ENCODE measurements around the gene SRGAP3. TPM values are rescaled to one million over a fixed set of nuclear protein-coding genes. Genes with fewer than 3 reads are reported as not detected.

The SRGAP3 gene
- total and polyA plus RNA-seq, 4 donors: 1.2 to 32.8 (median 7.3) TPM

DNA sequence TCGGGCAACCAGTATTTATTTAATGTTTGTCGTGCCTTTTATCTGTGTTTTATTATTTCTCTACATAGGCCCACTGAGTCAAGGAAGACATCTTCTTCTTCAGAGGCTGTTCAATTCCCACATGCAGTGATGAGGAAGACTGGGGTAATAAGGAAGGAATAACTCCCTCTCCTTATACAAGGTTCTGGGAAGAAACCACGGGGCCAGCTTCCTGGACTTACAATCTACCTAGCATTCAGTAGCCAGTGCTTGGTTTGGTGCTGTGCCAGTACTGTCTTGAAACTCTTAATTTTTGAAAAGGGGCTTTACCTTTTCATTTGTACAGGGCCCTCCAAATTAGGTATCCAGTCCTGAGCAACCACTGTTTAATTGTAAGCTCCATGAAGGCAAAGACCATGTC, 51.2 kb downstream of the SRGAP3 start:
- Histone ChIP-seq H3K9me3 (ENCODE audit: control insufficient read depth in 4 of 4, insufficient read depth in 3 of 4, low read length in 3 of 4) (peaks cover 0 to 2% (median 0%) of the 10 kb centered on the region in 4 donors), H3K4me3 (no peak overlapping the region), H3K9ac (ENCODE audit: insufficient read depth in 1 of 2, low read length in 2 of 2) (no peak overlapping the region), H3K27me3 (ENCODE audit: control insufficient read depth in 3 of 3, insufficient read depth in 3 of 3, low read length in 2 of 3) (no peaks in the 10 kb centered on the region), H3K36me3 (ENCODE audit: control insufficient read depth in 4 of 4, insufficient read depth in 4 of 4, low read length in 4 of 4) (no peaks in the 10 kb centered on the region), H3K4me1 (ENCODE audit: control insufficient read depth in 5 of 5, insufficient read depth in 5 of 5, low read length in 5 of 5) (peaks cover 0 to 61% (median 3%) of the 10 kb centered on the region in 5 donors), H3K27ac (ENCODE audit: low read depth in 1 of 2, low read length in 1 of 2) (no peak overlapping the region)
- DNase-seq (no peak), ATAC-seq (ENCODE audit: insufficient read depth, low FRiP score) (no peak)
- 60 to 94% methylated on average over 3 of the region's 3 CpGs for WGBS, 2 donors
- TF ChIP-seq, protein P1, sequence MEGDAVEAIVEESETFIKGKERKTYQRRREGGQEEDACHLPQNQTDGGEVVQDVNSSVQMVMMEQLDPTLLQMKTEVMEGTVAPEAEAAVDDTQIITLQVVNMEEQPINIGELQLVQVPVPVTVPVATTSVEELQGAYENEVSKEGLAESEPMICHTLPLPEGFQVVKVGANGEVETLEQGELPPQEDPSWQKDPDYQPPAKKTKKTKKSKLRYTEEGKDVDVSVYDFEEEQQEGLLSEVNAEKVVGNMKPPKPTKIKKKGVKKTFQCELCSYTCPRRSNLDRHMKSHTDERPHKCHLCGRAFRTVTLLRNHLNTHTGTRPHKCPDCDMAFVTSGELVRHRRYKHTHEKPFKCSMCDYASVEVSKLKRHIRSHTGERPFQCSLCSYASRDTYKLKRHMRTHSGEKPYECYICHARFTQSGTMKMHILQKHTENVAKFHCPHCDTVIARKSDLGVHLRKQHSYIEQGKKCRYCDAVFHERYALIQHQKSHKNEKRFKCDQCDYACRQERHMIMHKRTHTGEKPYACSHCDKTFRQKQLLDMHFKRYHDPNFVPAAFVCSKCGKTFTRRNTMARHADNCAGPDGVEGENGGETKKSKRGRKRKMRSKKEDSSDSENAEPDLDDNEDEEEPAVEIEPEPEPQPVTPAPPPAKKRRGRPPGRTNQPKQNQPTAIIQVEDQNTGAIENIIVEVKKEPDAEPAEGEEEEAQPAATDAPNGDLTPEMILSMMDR (IDR thresholded peaks at IDR 0.05; ENCODE audit: control extremely low read depth, extremely low read depth): no peak

DNA sequence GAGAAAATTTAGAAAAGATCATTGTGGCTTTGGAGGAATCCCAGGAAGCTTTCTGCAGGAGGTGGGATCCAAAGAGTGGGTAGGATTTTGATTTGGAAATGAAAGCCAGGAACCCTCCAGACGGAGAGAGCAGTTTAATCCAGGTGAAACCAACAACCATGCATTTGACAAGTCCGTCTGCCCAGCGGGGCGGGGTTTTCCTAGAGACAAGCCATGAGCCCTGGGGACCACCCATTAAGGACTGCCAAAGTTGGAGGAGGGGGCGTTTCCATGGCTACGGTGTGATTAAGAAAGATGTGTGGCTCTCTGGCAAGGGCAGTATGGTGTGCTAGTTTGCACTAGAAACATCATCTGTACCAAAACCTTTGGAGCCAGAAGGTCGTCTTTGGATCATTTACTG, 53.4 kb downstream of the SRGAP3 start:
- H3K27ac ChIP-seq (ENCODE audit: low read depth in 1 of 2, low read length in 1 of 2): no peak overlapping the region
- peaks cover 0 to 58% (median under 1%) of the 10 kb centered on the region in 5 donors for H3K4me1 ChIP-seq (ENCODE audit: control insufficient read depth in 5 of 5, insufficient read depth in 5 of 5, low read length in 5 of 5)
- peak; percentile 73 to 80 (median 78) for DNase-seq

DNA sequence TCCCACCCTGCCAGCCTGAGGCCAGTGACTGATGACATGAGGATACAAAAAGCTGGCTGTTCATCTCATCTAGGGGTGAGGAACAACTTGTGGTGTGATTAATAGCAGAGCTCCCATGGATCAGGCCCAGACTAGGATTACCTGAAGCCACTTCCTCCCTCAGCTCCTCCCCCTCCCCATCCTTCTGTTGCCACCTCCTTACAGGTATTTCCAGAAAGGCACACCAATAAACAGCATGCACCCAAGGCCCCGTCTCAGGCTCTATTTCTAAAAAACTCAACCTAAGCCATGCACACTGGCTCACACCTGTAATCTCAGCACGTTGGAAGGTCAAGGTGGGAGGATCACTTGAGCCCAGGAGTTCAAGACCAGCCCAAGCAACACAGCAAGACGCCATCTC, 54.1 kb downstream of the SRGAP3 start:
- peaks cover 0 to 51% (median 0%) of the 10 kb centered on the region in 5 donors for H3K4me1 ChIP-seq (ENCODE audit: control insufficient read depth in 5 of 5, insufficient read depth in 5 of 5, low read length in 5 of 5)
- H3K9ac ChIP-seq (ENCODE audit: insufficient read depth in 1 of 2, low read length in 2 of 2): no peak overlapping the region
- no peak for ATAC-seq (ENCODE audit: insufficient read depth, low FRiP score)
- 83 to 91% methylated on average over 3 of the region's 3 CpGs for WGBS, 2 donors
- TF ChIP-seq, protein P1 (IDR thresholded peaks at IDR 0.05; ENCODE audit: control extremely low read depth, extremely low read depth): no peak
- no peak overlapping the region for H3K4me3 ChIP-seq
- H3K27me3 ChIP-seq (ENCODE audit: control insufficient read depth in 3 of 3, insufficient read depth in 3 of 3, low read length in 2 of 3): no peaks in the 10 kb centered on the region
- H3K9me3 ChIP-seq (ENCODE audit: control insufficient read depth in 4 of 4, insufficient read depth in 3 of 4, low read length in 3 of 4): no peaks in the 10 kb centered on the region
- DNase-seq: no peak
- peaks cover 0 to 5% (median 0%) of the 10 kb centered on the region in 4 donors for H3K36me3 ChIP-seq (ENCODE audit: control insufficient read depth in 4 of 4, insufficient read depth in 4 of 4, low read length in 4 of 4)
- H3K27ac ChIP-seq (ENCODE audit: low read depth in 1 of 2, low read length in 1 of 2): no peak overlapping the region

More for the DNA sequence above, 53.4 kb downstream of the SRGAP3 start:
- no peak for ATAC-seq (ENCODE audit: insufficient read depth, low FRiP score)
- no peak overlapping the region for H3K9ac ChIP-seq (ENCODE audit: insufficient read depth in 1 of 2, low read length in 2 of 2)
- TF ChIP-seq, protein P1 (IDR thresholded peaks at IDR 0.05; ENCODE audit: control extremely low read depth, extremely low read depth): no peak
- H3K36me3 ChIP-seq (ENCODE audit: control insufficient read depth in 4 of 4, insufficient read depth in 4 of 4, low read length in 4 of 4): peaks cover 0 to 5% (median 0%) of the 10 kb centered on the region in 4 donors
- H3K4me3 ChIP-seq: no peak overlapping the region
- WGBS, 2 donors: 63 to 76% methylated on average over 7 of the region's 7 CpGs
- H3K27me3 ChIP-seq (ENCODE audit: control insufficient read depth in 3 of 3, insufficient read depth in 3 of 3, low read length in 2 of 3): no peaks in the 10 kb centered on the region
- H3K9me3 ChIP-seq (ENCODE audit: control insufficient read depth in 4 of 4, insufficient read depth in 3 of 4, low read length in 3 of 4): no peaks in the 10 kb centered on the region

Data from lung (tissue), 12 donors.